Motor neuron (in vitro differentiated cells): ENCODE data around the gene PEX11G. TPM values are rescaled to one million over a fixed set of nuclear protein-coding genes. Genes with fewer than 3 reads are reported as not detected.

Experiments used
- ATAC-seq, 8 experiments: fragments of 200-7000 bp; cut with Tn5 transposase; replicated peaks in 6 of 8; 2 replicates each; pipeline ENCODE4 v1.8.0; 2021; ENCODE audit warnings: mild to moderate bottlenecking in 8 of 8, moderate library complexity in 8 of 8
- H3K27ac ChIP-seq, 2 donors: fragments of 250-450 bp; sonication (Bioruptor Pico); 2 replicates each; pipeline ENCODE4 v1.9.0; 2021; ENCODE audit warnings: antibody characterized with exemption in 2 of 2, mild to moderate bottlenecking in 2 of 2, moderate library complexity in 1 of 2
- H3K4me1 ChIP-seq, 2 donors: fragments of 250-450 bp; sonication (Bioruptor Pico); replicated peaks in 1 of 2; 2 replicates each; pipeline ENCODE4 v1.6.1; 2021; ENCODE audit warnings: antibody characterized with exemption in 2 of 2, mild to moderate bottlenecking in 2 of 2, moderate library complexity in 1 of 2
- H3K4me3 ChIP-seq, 5 donors: fragments of 250-450 bp; sonication (Bioruptor Pico); 2 replicates each; pipeline ENCODE4 v1.9.0; 2021; ENCODE audit warnings: antibody characterized with exemption in 5 of 5, mild to moderate bottlenecking in 5 of 5, moderate library complexity in 4 of 5
- WGBS, 10 experiments: fragments of 450-650 bp; shearing (Covaris generic); methylation state at CpG; one replicate each; pipeline ENCODE4 v1.0.0; 2022; 5-methylcytosine and 5-hydroxymethylcytosine counted together
- in situ Hi-C, 9 experiments: fragments of 400-800 bp; cut with MboI; loops; one replicate each; pipeline ENCODE4 v1.15.0; 2021; ENCODE audit warnings: low sequenced_read_pairs in 9 of 9, low pct_unique_long_range_greater_than_20kb in 2 of 9; ENCODE audit not compliant: unreplicated experiment in 9 of 9
- total RNA-seq, 8 experiments: library from RNA; unstranded; fragments of 300-600 nt; gene quantifications; 2 replicates each; pipeline versions ENCODE4 v1.2.3 to v1.2.4, GENCODE V29; 2022

The PEX11G gene
- 1 to 10 TPM; 2.1 to 6.4 (median 3.2) TPM for total RNA-seq

- WGBS, 10 experiments = 0 to 18% (median 0%) methylated on average over 1 to 27 of the region's 49 CpGs; no CpG with 5 or more reads in 1 of the 10 experiments
- ATAC-seq = peak; percentile 95 to 99 (median 98)
- in situ Hi-C loops = no loop called here
- Histone ChIP-seq H3K4me1 (peaks cover 12 to 13% of the 10 kb centered on the region in 2 donors), H3K4me3 (peak within 1 kb of the TSS; percentile 34 to 67 (median 47)), H3K27ac (peak within 1 kb of the TSS; percentile 61 to 75)
These were observed at the start of gene PEX11G for GRCh38 chr19:7488736-7489353. Gene PEX11G, minus strand, starts transcription at chr19:7489035. Its CDS starts 25 bp downstream, at chr19:7489010.

DNA sequence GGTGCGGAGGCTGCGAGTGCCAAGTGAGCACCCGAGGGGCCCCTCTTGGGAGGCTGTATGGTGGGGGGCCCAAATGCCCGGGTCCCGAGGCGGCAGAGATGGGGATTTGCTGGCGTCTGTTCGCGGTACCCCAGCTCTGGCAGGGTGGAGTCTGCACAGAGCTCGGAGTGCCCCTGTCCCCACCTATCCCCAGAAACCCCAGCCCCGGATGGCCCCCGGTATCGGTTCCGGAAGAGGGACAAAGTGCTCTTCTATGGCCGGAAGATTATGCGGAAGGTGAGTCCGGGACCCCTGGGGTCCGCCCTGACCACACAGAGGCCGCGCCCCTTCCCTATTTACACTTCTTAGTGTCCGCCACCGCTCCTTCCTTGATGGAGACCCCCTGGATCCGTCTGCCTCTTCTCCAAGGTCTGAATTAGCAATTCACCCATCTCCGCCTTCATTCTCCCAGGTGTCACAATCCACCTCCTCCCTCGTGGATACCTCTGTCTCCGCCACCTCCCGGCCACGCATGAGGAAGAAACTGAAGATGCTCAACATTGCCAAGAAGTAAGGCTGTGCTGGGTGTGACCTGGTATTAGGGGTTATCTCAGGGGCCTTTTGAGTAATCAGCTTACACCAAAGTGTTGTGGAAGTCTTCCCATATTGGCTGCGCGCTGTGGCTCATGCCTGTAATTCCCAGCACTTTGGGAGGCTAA lies 47.3 kb upstream of the PEX11G start:
- no peak overlapping the region for H3K27ac ChIP-seq
- in situ Hi-C loops = no loop called here

DNA sequence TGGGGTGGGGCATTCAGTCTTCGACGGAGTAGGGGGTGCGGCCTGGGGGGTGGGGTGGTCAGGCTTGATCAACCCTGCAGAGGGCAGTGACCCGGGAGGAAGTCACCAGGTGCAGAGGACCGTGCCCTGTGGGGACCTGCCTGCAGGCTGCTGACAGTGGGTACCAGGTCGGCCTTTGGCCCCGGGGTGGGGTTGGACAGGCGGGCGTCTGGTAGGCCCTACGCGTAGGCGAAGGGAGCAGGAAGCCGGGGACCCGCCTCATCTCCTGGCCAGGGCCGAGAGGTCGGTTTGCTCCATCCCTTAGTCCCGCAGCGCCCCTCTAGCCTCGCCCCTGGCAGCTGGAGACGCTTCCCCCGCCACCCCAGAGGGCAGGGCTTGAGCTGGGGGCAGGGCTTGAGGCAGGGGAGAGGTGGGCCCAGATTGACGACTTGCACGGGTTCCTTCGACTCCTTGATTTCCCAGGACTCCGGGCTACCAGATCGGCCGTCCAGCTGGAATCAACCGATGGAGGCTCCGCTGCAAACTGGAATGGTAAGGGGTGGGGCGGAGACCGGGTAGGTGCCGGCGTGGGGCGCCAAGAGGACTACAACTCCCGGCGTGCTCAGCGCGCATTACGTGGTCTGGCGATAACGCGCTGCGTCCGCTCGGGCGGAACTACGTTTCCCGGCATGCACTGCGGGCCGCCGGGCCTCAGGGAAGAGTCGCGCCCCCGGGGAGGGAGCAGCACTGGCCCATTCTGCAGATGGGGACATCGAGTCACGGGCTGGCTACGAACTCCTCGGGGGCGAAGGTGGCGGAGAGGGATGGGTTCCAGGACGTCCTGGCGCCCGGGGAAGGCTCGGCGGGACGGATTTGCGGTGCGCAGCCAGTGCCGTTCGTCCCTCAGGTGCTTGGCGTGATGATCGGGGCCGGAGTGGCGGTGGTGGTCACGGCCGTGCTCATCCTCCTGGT lies 46.5 kb upstream of the PEX11G start, which contains the start of gene PNPLA6:
Gene PNPLA6, plus strand, starts transcription at position 671 of the 951 bp plus-strand sequence. Its CDS starts 72 bp downstream, at position 743.
- ATAC-seq = peak; percentile 60 to 84 (median 80)
- Histone ChIP-seq H3K27ac (peak within 1 kb of the TSS; percentile 93 to 96), H3K4me3 (peak within 1 kb of the TSS; percentile 49 to 81 (median 67)), H3K4me1 (peaks cover 3 to 6% of the 10 kb centered on the region in 2 donors)
- 0 to 41% (median 4%) methylated on average over 9 to 10 of the region's 76 CpGs; no CpG with 5 or more reads in 7 of the 10 experiments for WGBS, 10 experiments
- in situ Hi-C loops = no loop called here

More for the DNA sequence above, 47.3 kb upstream of the PEX11G start:
- Histone ChIP-seq H3K4me1 (peaks cover 3 to 6% of the 10 kb centered on the region in 2 donors), H3K4me3 (peak overlapping the region; percentile 49 to 81 (median 67))
- no peak for ATAC-seq
- WGBS, 10 experiments = 0 to 73% (median 50%) methylated on average over 1 to 6 of the region's 30 CpGs; no CpG with 5 or more reads in 2 of the 10 experiments

DNA sequence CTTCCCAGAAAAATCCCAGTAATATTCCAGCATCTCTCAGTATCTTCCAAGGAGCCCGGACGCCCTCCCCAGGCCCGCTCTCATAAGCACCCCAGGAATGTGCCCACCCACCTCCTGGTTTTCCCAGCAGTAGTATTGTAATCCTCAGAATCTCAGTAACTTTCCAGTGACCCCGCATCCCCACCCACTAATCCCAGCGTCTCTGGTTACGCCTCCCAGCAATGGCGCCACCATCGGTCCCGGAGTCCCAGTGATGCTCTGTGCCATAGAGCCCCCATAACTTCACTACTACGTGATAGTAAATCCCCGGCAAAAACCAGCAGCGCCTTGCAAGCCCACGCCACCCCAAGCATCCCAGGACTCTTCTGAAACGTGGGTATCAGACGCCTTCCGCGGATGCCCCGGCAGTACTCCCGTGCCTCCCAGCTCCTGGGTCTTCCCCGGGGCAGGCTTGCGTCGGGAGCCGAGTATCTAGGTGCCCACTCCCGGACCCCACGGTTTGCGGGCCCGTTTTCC lies 45.8 kb upstream of the PEX11G start:
- Histone ChIP-seq H3K4me1 (peaks cover 3 to 6% of the 10 kb centered on the region in 2 donors), H3K27ac (peak overlapping the region; percentile 93 to 96), H3K4me3 (peak overlapping the region; percentile 49 to 81 (median 67))
- in situ Hi-C loops = no loop called here
- peak; percentile 25 to 52 (median 37) for ATAC-seq
- WGBS, 10 experiments = 0 to 4% (median 0%) methylated on average over 1 to 16 of the region's 27 CpGs; no CpG with 5 or more reads in 5 of the 10 experiments

DNA sequence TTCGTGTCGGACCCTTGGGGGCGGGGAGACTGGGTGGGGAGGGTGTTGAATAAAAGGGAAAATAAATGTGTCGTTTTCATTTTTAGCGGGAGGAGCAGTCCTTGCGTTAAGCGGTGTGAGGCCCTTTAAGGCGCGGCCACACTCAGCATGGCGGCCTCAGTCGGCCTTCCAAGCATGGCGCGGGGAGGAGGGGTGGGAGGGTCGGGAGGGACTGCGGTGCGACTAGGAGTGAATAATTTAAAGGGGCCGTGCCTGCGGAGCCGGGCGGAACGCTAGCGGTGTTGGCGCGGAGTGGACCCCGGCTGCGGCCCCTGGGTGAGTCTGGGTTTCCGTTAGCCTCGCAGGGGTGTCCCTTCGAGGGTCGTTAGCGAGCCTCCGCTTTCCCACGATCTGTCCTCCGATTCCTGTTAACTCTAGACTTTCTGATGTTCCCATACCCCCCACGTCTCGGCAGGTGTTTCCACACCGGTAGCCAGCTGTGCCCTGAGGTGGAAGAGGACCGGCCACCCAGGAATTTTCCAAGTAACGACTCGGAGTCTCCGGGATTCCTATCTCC lies 45.2 kb upstream of the PEX11G start:
- Histone ChIP-seq H3K4me1 (peaks cover 3 to 6% of the 10 kb centered on the region in 2 donors), H3K4me3 (peak overlapping the region; percentile 49 to 81 (median 67)), H3K27ac (peak overlapping the region; percentile 93 to 96)
- peak; percentile 38 to 61 (median 55) for ATAC-seq
- in situ Hi-C loops = no loop called here
- 0 to 17% methylated on average over 1 to 5 of the region's 41 CpGs; no CpG with 5 or more reads in 8 of the 10 experiments for WGBS, 10 experiments

- in situ Hi-C loops = no loop called here
- 0 to 100% (median 72%) methylated on average over 1 to 8 of the region's 30 CpGs; no CpG with 5 or more reads in 3 of the 10 experiments for WGBS, 10 experiments
- peak overlapping the region; percentile 93 to 96 for H3K27ac ChIP-seq
- ATAC-seq = peak in 2 of 8 experiments; percentile 19 to 40
- peak overlapping the region; percentile 49 to 81 (median 67) for H3K4me3 ChIP-seq
- peaks cover 3 to 6% of the 10 kb centered on the region in 2 donors for H3K4me1 ChIP-seq
These were observed 44.5 kb upstream of the PEX11G start for GRCh38 chr19:7533281-7533885.

- WGBS, 10 experiments = 80 to 100% (median 87%) methylated on average over 1 to 13 of the region's 33 CpGs; no CpG with 5 or more reads in 5 of the 10 experiments
- Histone ChIP-seq H3K4me3 (no peak overlapping the region), H3K27ac (no peak overlapping the region), H3K4me1 (peaks cover 3 to 6% of the 10 kb centered on the region in 2 donors)
- no peak for ATAC-seq
- in situ Hi-C loops = no loop called here
These were observed 41.0 kb upstream of the PEX11G start for GRCh38 chr19:7529610-7530490.

- no peak overlapping the region for H3K27ac ChIP-seq
- ATAC-seq = no peak
- peaks cover 3 to 6% of the 10 kb centered on the region in 2 donors for H3K4me1 ChIP-seq
- in situ Hi-C loops = no loop called here
- WGBS, 10 experiments = no CpG with 5 or more reads among the region's 15 CpGs
- no peak overlapping the region for H3K4me3 ChIP-seq
These were observed 40.4 kb upstream of the PEX11G start for GRCh38 chr19:7529246-7529600.

- 60 to 100% (median 90%) methylated on average over 1 to 20 of the region's 32 CpGs; no CpG with 5 or more reads in 3 of the 10 experiments for WGBS, 10 experiments
- no peak for ATAC-seq
These were observed 39.8 kb upstream of the PEX11G start for GRCh38 chr19:7528522-7529245.

GRCh38 chr19:7528192-7528519 lies 39.3 kb upstream of the PEX11G start:
- H3K4me1 ChIP-seq = peaks cover 5% of the 10 kb centered on the region in 2 donors
- no peak overlapping the region for H3K4me3 ChIP-seq
- peak in 2 of 8 experiments; percentile 6 to 14 for ATAC-seq
- no peak overlapping the region for H3K27ac ChIP-seq
- in situ Hi-C loops = no loop called here
- WGBS, 10 experiments = 80 to 93% methylated on average over 2 to 3 of the region's 7 CpGs; no CpG with 5 or more reads in 8 of the 10 experiments

More at GRCh38 chr19:7528522-7529245, 39.8 kb upstream of the PEX11G start:
- in situ Hi-C loops = no loop called here
- H3K4me3 ChIP-seq = no peak overlapping the region
- H3K4me1 ChIP-seq = peaks cover 3 to 6% of the 10 kb centered on the region in 2 donors
- H3K27ac ChIP-seq = no peak overlapping the region
